Upper lobe of right lung (tissue), 1 donor: ENCODE measurements around the gene RHBDF2. TPM values are rescaled to one million over a fixed set of nuclear protein-coding genes. Genes with fewer than 3 reads are reported as not detected.
A peak's percentile ranks its signal among the peaks of the same experiment; 100 is the strongest.

ENCODE experiments used
- ATAC-seq: fragments of 200-7000 bp; cut with Tn5 transposase; one replicate; pipeline ENCODE4 v1.9.1; 2020; ENCODE audit warnings: mild to moderate bottlenecking, moderate library complexity
- DNase-seq: peaks from one replicate; pipeline ENCODE4 v3.0.0-alpha.2; 2020
- H3K27ac ChIP-seq: fragments of 200-600 bp; one replicate; pipeline ENCODE4 v1.8.0; 2022
- H3K27me3 ChIP-seq: fragments of 200-600 bp; one replicate; pipeline ENCODE4 v1.8.0; 2022; ENCODE audit warnings: mild to moderate bottlenecking
- H3K36me3 ChIP-seq: fragments of 200-600 bp; one replicate; pipeline ENCODE4 v1.8.0; 2022
- H3K4me1 ChIP-seq: fragments of 200-600 bp; one replicate; pipeline ENCODE4 v1.8.0; 2022
- H3K4me3 ChIP-seq: fragments of 200-600 bp; one replicate; pipeline ENCODE4 v1.8.0; 2022; ENCODE audit warnings: mild to moderate bottlenecking
- H3K9me3 ChIP-seq: fragments of 200-600 bp; one replicate; pipeline ENCODE4 v1.8.0; 2022
- CTCF ChIP-seq: fragments of 200-600 bp; IDR thresholded peaks from one replicate; pipeline ENCODE4 v1.8.0; 2022; ENCODE audit warnings: antibody characterized with exemption
- intact Hi-C: fragments of 100-400 bp; cut with DNase I; formaldehyde crosslinking; loops from one replicate; pipeline ENCODE4 v1.11.0; 2022
- total RNA-seq: library from RNA; stranded (reverse); fragmentation: NEBNext Ultra II Directional; extraction: Animal tissue kit (Norgen Biotek cat#: 25700); gene quantifications from one replicate; pipeline ENCODE4 v1.2.1, GENCODE V29; 2021
- donor health status: DM: no; HTN: yes; CAD: no; lungs with severe emphysema.

RHBDF2 gene
- total RNA-seq, 1 donor from 2014 or later, result 46.4 TPM

GRCh38 chr17:76437467-76438402 is 63.5 kb downstream of the RHBDF2 start:
- Histone ChIP-seq H3K9me3 (no peaks in the 10 kb centered on the region), H3K4me1 (no peaks in the 10 kb centered on the region), H3K4me3 (no peak overlapping the region), H3K36me3 (no peaks in the 10 kb centered on the region), H3K27me3 (no peaks in the 10 kb centered on the region), H3K27ac (no peak overlapping the region)
- DNase-seq (no peak), ATAC-seq (no peak)
- TF ChIP-seq CTCF, result no peak
- intact Hi-C loops, result no loop called here

- Histone ChIP-seq H3K36me3 (no peaks in the 10 kb centered on the region), H3K27me3 (no peaks in the 10 kb centered on the region), H3K4me1 (peaks cover 11% of the 10 kb centered on the region), H3K9me3 (no peaks in the 10 kb centered on the region), H3K27ac (no peak overlapping the region), H3K4me3 (no peak overlapping the region)
- intact Hi-C loops, result no loop called here
- TF ChIP-seq CTCF, result no peak
- no peak for DNase-seq
- no peak for ATAC-seq
Observed at GRCh38 chr17:76435751-76436150, 65.5 kb downstream of the RHBDF2 start.

- Histone ChIP-seq H3K27ac (no peak overlapping the region), H3K27me3 (no peaks in the 10 kb centered on the region), H3K36me3 (no peaks in the 10 kb centered on the region), H3K9me3 (no peaks in the 10 kb centered on the region), H3K4me3 (no peak overlapping the region), H3K4me1 (peaks cover 11% of the 10 kb centered on the region)
- DNase-seq (no peak), ATAC-seq (no peak)
- TF ChIP-seq CTCF, result no peak
- intact Hi-C loops, result no loop called here
Observed at GRCh38 chr17:76434870-76435269, 66.4 kb downstream of the RHBDF2 start.

- TF ChIP-seq CTCF, result no peak
- intact Hi-C loops, result no loop called here
- no peak for ATAC-seq
Observed at GRCh38 chr17:76433693-76434092, 67.5 kb downstream of the RHBDF2 start.

GRCh38 chr17:76432712-76433336 is 68.4 kb downstream of the RHBDF2 start:
- no peak overlapping the region for H3K27ac ChIP-seq
- H3K9me3 ChIP-seq, result no peaks in the 10 kb centered on the region
- DNase-seq (no peak), ATAC-seq (no peak)
- intact Hi-C loops, result no loop called here
- no peaks in the 10 kb centered on the region for H3K27me3 ChIP-seq
- H3K4me1 ChIP-seq, result peaks cover 19% of the 10 kb centered on the region
- H3K4me3 ChIP-seq, result no peak overlapping the region
- H3K36me3 ChIP-seq, result no peaks in the 10 kb centered on the region
- peak; percentile 32 for TF ChIP-seq CTCF

More at GRCh38 chr17:76433693-76434092, 67.5 kb downstream of the RHBDF2 start:
- Histone ChIP-seq H3K4me1 (peaks cover 11% of the 10 kb centered on the region), H3K36me3 (no peaks in the 10 kb centered on the region), H3K27ac (no peak overlapping the region), H3K27me3 (no peaks in the 10 kb centered on the region), H3K4me3 (no peak overlapping the region), H3K9me3 (no peaks in the 10 kb centered on the region)
- no peak for DNase-seq
